Prostate gland (tissue), 2 donors: ENCODE measurements around the gene BCAP31. TPM values are rescaled to one million over a fixed set of nuclear protein-coding genes. Genes with fewer than 3 reads are reported as not detected.

ENCODE experiments used
- DNase-seq: peaks from one replicate; pipeline ENCODE4 v3.0.0-alpha.2; 2019; ENCODE audit warnings: low spot score
- H3K27ac ChIP-seq, 2 donors: fragments of 200-600 bp; sonication (generic); 2 replicates each; pipeline ENCODE4 v1.5.1; 2017 to 2019
- H3K27me3 ChIP-seq: fragments of 200-600 bp; sonication (generic); replicated peaks from 2 replicates; pipeline ENCODE4 v1.5.1; 2019; ENCODE audit not compliant: insufficient read depth
- H3K36me3 ChIP-seq, 2 donors: fragments of 200-600 bp; sonication (generic); 1 replicate in 1 of 2; 2 replicates in 1 of 2; pipeline versions ENCODE4 v1.5.1 to v1.8.1; 2017 to 2019
- H3K4me1 ChIP-seq: fragments of 200-600 bp; sonication (generic); replicated peaks from 2 replicates; pipeline ENCODE4 v1.5.1; 2019
- H3K4me3 ChIP-seq, 2 donors: fragments of 200-600 bp; sonication (generic); 2 replicates each; pipeline ENCODE4 v1.5.1; 2017 to 2019
- H3K9me3 ChIP-seq: fragments of 200-600 bp; sonication (generic); 2 replicates; pipeline ENCODE4 v1.5.1; 2017
- POLR2A ChIP-seq: fragments of 450-650 bp; IDR thresholded peaks from one replicate; pipeline ENCODE4 v1.6.1; 2016; ENCODE audit warnings: antibody characterized with exemption, mild to moderate bottlenecking
- POLR2AphosphoS5 ChIP-seq: sonication (generic); formaldehyde crosslinking; IDR thresholded peaks from one replicate; pipeline ENCODE4 v1.6.1; 2017; ENCODE audit warnings: antibody characterized with exemption
- WGBS: methylation state at CpG from one replicate; pipeline ENCODE4 v1.1.5; 2018; 5-methylcytosine and 5-hydroxymethylcytosine counted together
- intact Hi-C: fragments of 100-400 bp; cut with DNase I; formaldehyde crosslinking; loops from one replicate; pipeline ENCODE4 v1.14.2; 2022
- total RNA-seq, 2 donors: library from RNA; depleted of rRNA; stranded (reverse); fragments of >200 nt; gene quantifications; one replicate each; pipeline ENCODE4 v1.1.0, GENCODE V29; 2016
- TF ChIP-seq, protein P1 (sequence below), 4 experiments: fragments of 200-600 bp in 2 of 4; fragments of 450-650 bp in 2 of 4; sonication (generic) in 2 of 4; IDR thresholded peaks; 1 replicate in 3 of 4; 2 replicates in 1 of 4; pipeline ENCODE4 v1.5.1; 2016 to 2019; ENCODE audit warnings: antibody characterized with exemption in 4 of 4, mild to moderate bottlenecking in 2 of 4, moderate library complexity in 2 of 4

Gene BCAP31
- total RNA-seq: 100 to 1,000 TPM; 144 to 244 TPM

DNA sequence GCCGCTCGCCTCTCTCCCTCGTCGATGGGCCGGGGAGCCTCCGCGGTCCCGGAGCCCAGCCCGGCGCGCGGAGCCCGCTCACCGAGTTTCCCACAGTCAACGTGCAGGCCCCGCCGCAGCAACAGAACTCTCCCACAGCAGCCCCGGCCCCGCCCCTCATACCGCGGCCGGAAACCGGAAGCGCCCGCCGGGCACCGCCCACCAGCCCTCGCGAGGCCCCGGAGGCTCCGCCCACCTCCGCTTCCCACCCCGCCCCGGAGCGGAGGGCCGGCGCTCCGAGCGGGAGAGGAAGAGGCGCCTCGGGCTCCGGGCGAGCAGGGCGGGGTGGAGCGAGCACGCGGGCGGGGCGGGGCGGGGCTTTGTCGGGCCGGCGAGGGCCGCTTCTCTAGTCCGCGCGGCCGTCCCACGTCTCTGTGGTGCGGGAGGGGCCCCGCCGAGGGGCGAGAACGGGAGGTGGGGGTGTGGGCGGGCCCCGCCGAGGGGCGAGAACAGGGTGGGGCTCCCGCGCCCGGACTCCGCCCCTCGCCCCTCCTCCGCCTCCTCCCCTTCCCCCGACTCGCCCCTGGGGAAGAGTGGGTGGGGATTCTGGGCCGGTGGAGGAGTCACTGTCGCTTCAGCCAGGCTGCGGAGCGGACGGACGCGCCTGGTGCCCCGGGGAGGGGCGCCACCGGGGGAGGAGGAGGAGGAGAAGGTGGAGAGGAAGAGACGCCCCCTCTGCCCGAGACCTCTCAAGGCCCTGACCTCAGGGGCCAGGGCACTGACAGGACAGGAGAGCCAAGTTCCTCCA lies at the start of gene BCAP31, which contains the start of gene ABCD1:
TSS of gene BCAP31 (minus strand) at position 136 of the 787 bp plus-strand sequence. CDS start 1,143 bp downstream, outside the sequence.
TSS of gene ABCD1 (plus strand) at position 605 of the 787 bp plus-strand sequence. CDS start 411 bp downstream, outside the sequence.
- peak; percentile 55 for TF ChIP-seq POLR2AphosphoS5
- TF ChIP-seq, protein P1, sequence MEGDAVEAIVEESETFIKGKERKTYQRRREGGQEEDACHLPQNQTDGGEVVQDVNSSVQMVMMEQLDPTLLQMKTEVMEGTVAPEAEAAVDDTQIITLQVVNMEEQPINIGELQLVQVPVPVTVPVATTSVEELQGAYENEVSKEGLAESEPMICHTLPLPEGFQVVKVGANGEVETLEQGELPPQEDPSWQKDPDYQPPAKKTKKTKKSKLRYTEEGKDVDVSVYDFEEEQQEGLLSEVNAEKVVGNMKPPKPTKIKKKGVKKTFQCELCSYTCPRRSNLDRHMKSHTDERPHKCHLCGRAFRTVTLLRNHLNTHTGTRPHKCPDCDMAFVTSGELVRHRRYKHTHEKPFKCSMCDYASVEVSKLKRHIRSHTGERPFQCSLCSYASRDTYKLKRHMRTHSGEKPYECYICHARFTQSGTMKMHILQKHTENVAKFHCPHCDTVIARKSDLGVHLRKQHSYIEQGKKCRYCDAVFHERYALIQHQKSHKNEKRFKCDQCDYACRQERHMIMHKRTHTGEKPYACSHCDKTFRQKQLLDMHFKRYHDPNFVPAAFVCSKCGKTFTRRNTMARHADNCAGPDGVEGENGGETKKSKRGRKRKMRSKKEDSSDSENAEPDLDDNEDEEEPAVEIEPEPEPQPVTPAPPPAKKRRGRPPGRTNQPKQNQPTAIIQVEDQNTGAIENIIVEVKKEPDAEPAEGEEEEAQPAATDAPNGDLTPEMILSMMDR (IDR thresholded peaks at IDR 0.05): no peak
- peak; percentile 85 for TF ChIP-seq POLR2A
- H3K9me3 ChIP-seq: no peaks in the 10 kb centered on the region
- H3K4me3 ChIP-seq: peak within 1 kb of the TSS; percentile 58 to 63
- WGBS: 0% methylated on average over 16 of the region's 88 CpGs
- no peaks in the 10 kb centered on the region for H3K4me1 ChIP-seq
- no peaks in the 10 kb centered on the region for H3K36me3 ChIP-seq
- intact Hi-C loops: no loop called here
- peak within 1 kb of the TSS; percentile 84 to 88 for H3K27ac ChIP-seq
- H3K27me3 ChIP-seq: no peaks in the 10 kb centered on the region
- peak; percentile 82 for DNase-seq

DNA sequence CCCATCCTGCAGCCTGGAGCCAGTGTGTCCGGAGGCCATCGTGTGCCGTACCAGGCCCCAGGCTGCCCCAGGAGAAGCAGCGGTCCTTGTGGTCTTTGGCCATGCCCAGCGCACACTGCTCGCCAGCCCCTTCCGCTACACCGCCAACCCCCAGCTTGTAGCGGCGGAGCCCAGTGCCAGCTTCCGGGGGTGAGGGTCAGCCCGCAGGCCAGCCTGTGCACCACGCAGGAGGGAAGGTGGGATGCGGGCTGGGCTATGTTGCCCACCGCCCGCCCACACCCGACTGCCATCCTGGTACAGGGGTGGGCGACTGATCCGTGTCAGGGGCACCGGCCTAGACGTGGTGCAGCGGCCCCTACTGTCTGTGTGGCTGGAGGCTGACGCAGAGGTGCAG lies 49.0 kb upstream of the BCAP31 start:
- no peak for TF ChIP-seq POLR2AphosphoS5
- TF ChIP-seq POLR2A: no peak
- TF ChIP-seq, protein P1 (IDR thresholded peaks at IDR 0.05): no peak
- Histone ChIP-seq H3K36me3 (no peaks in the 10 kb centered on the region), H3K27me3 (no peaks in the 10 kb centered on the region), H3K4me1 (no peaks in the 10 kb centered on the region), H3K4me3 (no peak overlapping the region), H3K9me3 (no peaks in the 10 kb centered on the region), H3K27ac (no peak overlapping the region)
- DNase-seq: no peak
- intact Hi-C loops: no loop called here
- WGBS: 98% methylated on average over 11 of the region's 23 CpGs

DNA sequence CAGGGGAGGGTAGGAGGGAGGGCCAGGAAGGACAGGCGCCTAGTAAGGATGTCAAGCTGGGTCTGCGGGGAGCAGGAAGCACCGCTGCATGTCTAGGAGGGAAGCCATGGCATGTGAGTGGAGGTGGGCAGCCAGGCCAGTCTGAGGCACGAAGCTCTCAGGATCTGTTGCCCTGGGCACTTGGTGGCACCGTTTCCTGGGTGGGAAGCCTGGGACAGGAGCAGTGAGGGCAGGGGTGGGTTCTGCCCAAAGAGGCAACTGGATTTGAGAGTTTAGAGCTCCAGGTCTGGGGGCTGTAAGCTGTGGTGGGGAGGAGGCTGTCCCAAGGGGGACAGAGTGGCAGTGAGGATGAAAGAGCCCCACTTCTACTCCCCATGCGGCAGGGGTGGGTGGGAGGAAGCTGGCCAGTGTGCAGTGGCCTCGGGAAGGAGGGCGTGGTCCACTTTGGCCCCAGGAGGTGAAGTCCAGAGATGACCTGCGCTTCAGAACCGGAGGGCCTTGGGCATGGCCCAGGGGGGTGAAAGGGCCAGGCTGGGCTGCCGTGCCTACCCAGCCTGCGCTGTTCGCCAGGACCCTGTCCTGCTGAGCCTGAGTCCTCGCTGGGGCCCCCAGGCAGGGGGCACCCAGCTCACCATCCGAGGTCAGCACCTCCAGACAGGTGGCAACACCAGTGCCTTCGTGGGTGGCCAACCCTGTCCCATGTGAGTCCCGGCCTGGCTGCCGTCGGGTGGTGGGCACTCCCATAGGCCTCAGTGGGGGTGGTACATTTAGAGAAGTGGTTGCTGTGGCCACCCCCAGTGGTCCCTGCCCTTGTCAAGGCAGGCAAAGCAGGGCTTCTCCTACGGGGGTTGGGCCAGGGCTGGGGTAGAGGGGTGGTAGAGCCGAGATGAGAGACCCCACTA lies 48.4 kb upstream of the BCAP31 start:
- intact Hi-C loops: no loop called here
- no peak for DNase-seq
- no peak for TF ChIP-seq POLR2AphosphoS5
- TF ChIP-seq POLR2A: no peak
- Histone ChIP-seq H3K27ac (no peak overlapping the region), H3K27me3 (no peaks in the 10 kb centered on the region), H3K36me3 (no peaks in the 10 kb centered on the region), H3K4me1 (no peaks in the 10 kb centered on the region), H3K4me3 (no peak overlapping the region), H3K9me3 (no peaks in the 10 kb centered on the region)
- 81% methylated on average over 17 of the region's 21 CpGs for WGBS

DNA sequence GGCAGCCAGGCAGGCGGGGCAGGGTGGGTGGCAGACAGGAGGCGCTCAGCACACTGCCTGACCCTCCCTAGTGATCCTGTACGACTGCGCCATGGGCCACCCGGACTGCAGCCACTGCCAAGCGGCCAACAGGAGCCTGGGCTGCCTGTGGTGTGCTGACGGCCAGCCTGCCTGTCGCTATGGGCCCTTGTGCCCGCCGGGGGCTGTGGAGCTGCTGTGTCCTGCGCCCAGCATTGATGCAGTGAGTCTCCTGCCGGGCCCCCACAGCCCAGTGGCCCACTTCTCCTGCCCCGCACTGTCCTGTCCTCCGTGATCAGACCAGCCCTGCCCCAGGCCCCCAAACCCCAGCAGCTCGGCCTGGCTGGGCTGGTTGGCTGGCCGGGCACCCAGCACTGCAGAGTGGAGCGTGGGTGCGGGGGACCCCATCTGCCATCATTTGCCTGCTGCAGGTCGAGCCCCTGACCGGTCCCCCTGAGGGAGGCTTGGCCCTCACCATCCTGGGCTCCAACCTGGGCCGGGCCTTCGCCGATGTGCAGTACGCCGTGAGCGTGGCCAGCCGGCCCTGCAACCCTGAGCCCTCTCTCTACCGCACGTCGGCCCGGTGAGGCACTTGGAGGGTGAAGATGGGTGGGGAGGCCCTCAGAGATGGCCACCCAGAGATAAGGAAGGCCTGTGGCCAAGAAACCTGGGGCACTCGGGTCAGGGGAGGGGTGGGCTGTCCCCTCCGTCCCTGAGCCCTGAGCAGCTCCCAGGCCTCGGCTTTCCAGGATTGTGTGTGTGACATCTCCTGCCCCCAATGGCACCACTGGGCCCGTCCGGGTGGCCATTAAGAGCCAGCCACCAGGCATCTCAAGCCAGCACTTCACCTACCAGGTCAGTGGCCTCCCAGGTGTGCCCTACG lies 47.5 kb upstream of the BCAP31 start:
- TF ChIP-seq, protein P1 (IDR thresholded peaks at IDR 0.05): no peak
- no peak overlapping the region for H3K27ac ChIP-seq
- WGBS: 89% methylated on average over 18 of the region's 37 CpGs
- H3K4me3 ChIP-seq: no peak overlapping the region
- no peak for DNase-seq
- H3K36me3 ChIP-seq: no peaks in the 10 kb centered on the region
- H3K4me1 ChIP-seq: no peaks in the 10 kb centered on the region
- intact Hi-C loops: no loop called here
- no peaks in the 10 kb centered on the region for H3K27me3 ChIP-seq
- no peaks in the 10 kb centered on the region for H3K9me3 ChIP-seq
